CD14-positive monocyte (primary cell): Measurements from ENCODE around the gene HES4. TPM values are rescaled to one million over a fixed set of nuclear protein-coding genes. Genes with fewer than 3 reads are reported as not detected.

Experiments used
- DNase-seq, 3 donors: peaks; one replicate each; pipeline ENCODE4 v3.0.0-alpha.2; 2011 to 2022
- H2AFZ ChIP-seq: 2 replicates; pipeline ENCODE4 v1.6.0; 2012; ENCODE audit warnings: mild to moderate bottlenecking, low read depth, low read length, inconsistent platforms; ENCODE audit not compliant: insufficient read depth, poor library complexity, severe bottlenecking
- H3K27ac ChIP-seq, 2 donors: 1 replicate in 1 of 2; 2 replicates in 1 of 2; pipeline ENCODE4 v1.5.1; 2012 to 2013; ENCODE audit warnings: low read length in 2 of 2, control low read depth in 1 of 2, inconsistent platforms in 1 of 2, low read depth in 1 of 2, mild to moderate bottlenecking in 1 of 2
- H3K27me3 ChIP-seq, 2 donors: one replicate each; pipeline versions ENCODE4 v1.6.0 to v1.6.1; 2011 to 2013; ENCODE audit warnings: low read length in 2 of 2; ENCODE audit not compliant: control insufficient read depth in 2 of 2, insufficient read depth in 2 of 2
- H3K36me3 ChIP-seq, 2 donors: replicated peaks in 1 of 2; 1 replicate in 1 of 2; 2 replicates in 1 of 2; pipeline versions ENCODE4 v1.5.1 to v1.6.1; 2012 to 2013; ENCODE audit warnings: low read length in 2 of 2, control low read depth in 1 of 2, inconsistent platforms in 1 of 2, mild to moderate bottlenecking in 1 of 2; ENCODE audit not compliant: insufficient read depth in 2 of 2, control insufficient read depth in 1 of 2
- H3K4me1 ChIP-seq, 2 donors: 1 replicate in 1 of 2; 2 replicates in 1 of 2; pipeline versions ENCODE4 v1.5.1 to v1.6.1; 2012 to 2013; ENCODE audit warnings: low read length in 2 of 2, control low read depth in 1 of 2, inconsistent platforms in 1 of 2, mild to moderate bottlenecking in 1 of 2, moderate library complexity in 1 of 2; ENCODE audit not compliant: insufficient read depth in 2 of 2, control insufficient read depth in 1 of 2
- H3K4me2 ChIP-seq: replicated peaks from 2 replicates; pipeline ENCODE3; 2012; ENCODE audit warnings: low read length, moderate library complexity, mild to moderate bottlenecking; ENCODE audit not compliant: poor library complexity, severe bottlenecking; ENCODE audit errors: extremely low read depth
- H3K4me3 ChIP-seq, 3 experiments: fragments of 200-600 bp in 1 of 3; sonication (generic) in 1 of 3; replicated peaks in 1 of 3; 1 replicate in 2 of 3; 2 replicates in 1 of 3; pipeline ENCODE4 v1.5.1; 2011 to 2013; ENCODE audit warnings: low read length in 3 of 3, mild to moderate bottlenecking in 3 of 3, control low read depth in 2 of 3, low read depth in 2 of 3, inconsistent platforms in 1 of 3, moderate library complexity in 1 of 3
- H3K79me2 ChIP-seq: 2 replicates; pipeline ENCODE4 v1.6.0; 2012; ENCODE audit warnings: mild to moderate bottlenecking, control low read depth, inconsistent platforms, low read length, moderate library complexity; ENCODE audit not compliant: insufficient read depth
- H3K9ac ChIP-seq: 2 replicates; pipeline ENCODE4 v1.6.0; 2017; ENCODE audit warnings: low read length, mild to moderate bottlenecking; ENCODE audit not compliant: insufficient read depth, poor library complexity, severe bottlenecking
- H3K9me3 ChIP-seq, 2 donors: replicated peaks in 1 of 2; 1 replicate in 1 of 2; 2 replicates in 1 of 2; pipeline versions ENCODE4 v1.5.1 to v1.6.1; 2012 to 2013; ENCODE audit warnings: low read length in 2 of 2, control low read depth in 1 of 2; ENCODE audit not compliant: control insufficient read depth in 1 of 2, insufficient read depth in 1 of 2
- H4K20me1 ChIP-seq: 2 replicates; pipeline ENCODE4 v1.6.0; 2012; ENCODE audit warnings: mild to moderate bottlenecking, low read length, control low read depth, moderate library complexity; ENCODE audit not compliant: insufficient read depth
- H3K27ac Mint-ChIP-seq, 7 donors: one replicate each; pipeline ENCODE4 v1.8.0; 2020; ENCODE audit warnings: mild to moderate bottlenecking in 7 of 7, mixed read lengths in 7 of 7, moderate library complexity in 6 of 7, inconsistent platforms in 2 of 7
- H3K27me3 Mint-ChIP-seq, 3 donors: one replicate each; pipeline ENCODE4 v1.8.0; 2021 to 2022; ENCODE audit warnings: low read depth in 3 of 3, mild to moderate bottlenecking in 3 of 3, mixed read lengths in 3 of 3, moderate library complexity in 3 of 3, inconsistent platforms in 1 of 3
- H3K36me3 Mint-ChIP-seq, 2 donors: one replicate each; pipeline ENCODE4 v1.8.0; 2020; ENCODE audit warnings: mixed read lengths in 2 of 2, inconsistent platforms in 1 of 2, mild to moderate bottlenecking in 1 of 2
- H3K4me1 Mint-ChIP-seq: one replicate; pipeline ENCODE4 v1.8.0; 2020; ENCODE audit warnings: mild to moderate bottlenecking, mixed read lengths
- H3K4me3 Mint-ChIP-seq, 2 donors: one replicate each; pipeline ENCODE4 v1.8.0; 2020; ENCODE audit warnings: mild to moderate bottlenecking in 2 of 2, mixed read lengths in 2 of 2, moderate library complexity in 1 of 2
- H3K9me3 Mint-ChIP-seq, 7 donors: one replicate each; pipeline ENCODE4 v1.8.0; 2020 to 2022; ENCODE audit warnings: mixed read lengths in 7 of 7, mild to moderate bottlenecking in 6 of 7, moderate library complexity in 6 of 7, inconsistent platforms in 2 of 7
- WGBS: methylation state at CpG from one replicate; pipeline ENCODE4 v1.1.5; 2013; ENCODE audit warnings: missing lambda C conversion rate; ENCODE audit not compliant: insufficient coverage; 5-methylcytosine and 5-hydroxymethylcytosine counted together
- intact Hi-C, 2 donors: fragments of 100-400 bp; cut with micrococcal nuclease; formaldehyde crosslinking; loops; one replicate each; pipeline versions ENCODE4 v1.15.0 to v1.15.1; 2023
- polyA plus RNA-seq, 3 donors: library from polyadenylated mRNA; depleted of rRNA in 1 of 3; unstranded in 2 of 3; stranded (reverse) in 1 of 3; fragments of 300-500 nt in 2 of 3; fragments of >200 nt in 1 of 3; fragmentation: Illumina TruSeq in 2 of 3; gene quantifications; 1 replicate in 2 of 3; 2 replicates in 1 of 3; pipeline ENCODE4 v1.2.3, GENCODE V29; 2012 to 2021
- TF ChIP-seq, protein P1 (sequence below): fragments of 200-600 bp; IDR thresholded peaks from one replicate; pipeline ENCODE4 v1.8.0; 2022; ENCODE audit warnings: antibody characterized with exemption, mild to moderate bottlenecking

The HES4 gene
- polyA plus RNA-seq, 3 donors = 1.4 to 26.8 (median 2.0) TPM

DNA sequence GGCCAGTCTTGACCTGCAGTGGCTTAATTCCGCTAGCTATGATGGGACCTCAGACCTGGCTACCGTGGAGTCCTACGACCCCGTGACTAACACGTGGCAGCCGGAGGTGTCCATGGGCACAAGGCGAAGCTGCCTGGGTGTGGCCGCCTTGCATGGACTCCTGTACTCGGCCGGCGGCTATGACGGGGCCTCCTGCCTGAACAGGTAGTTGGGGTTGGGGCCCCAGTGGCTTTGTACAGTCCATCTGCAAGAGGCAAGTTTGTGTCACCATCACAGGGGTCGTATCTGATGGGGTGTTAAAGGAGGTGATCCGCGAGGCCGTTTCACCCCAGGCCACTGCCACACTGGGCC is 36.6 kb downstream of the HES4 start:
- H4K20me1 ChIP-seq = peaks cover 3% of the 10 kb centered on the region
- H3K27me3 Mint-ChIP-seq = peaks cover 18 to 42% (median 26%) of the 10 kb centered on the region in 3 donors
- no peaks in the 10 kb centered on the region for H3K9me3 ChIP-seq
- WGBS = 94% methylated on average over 15 of the region's 16 CpGs
- H3K36me3 Mint-ChIP-seq = peaks cover 16 to 19% of the 10 kb centered on the region in 2 donors
- no peak overlapping the region for H3K27ac Mint-ChIP-seq
- TF ChIP-seq, protein P1, sequence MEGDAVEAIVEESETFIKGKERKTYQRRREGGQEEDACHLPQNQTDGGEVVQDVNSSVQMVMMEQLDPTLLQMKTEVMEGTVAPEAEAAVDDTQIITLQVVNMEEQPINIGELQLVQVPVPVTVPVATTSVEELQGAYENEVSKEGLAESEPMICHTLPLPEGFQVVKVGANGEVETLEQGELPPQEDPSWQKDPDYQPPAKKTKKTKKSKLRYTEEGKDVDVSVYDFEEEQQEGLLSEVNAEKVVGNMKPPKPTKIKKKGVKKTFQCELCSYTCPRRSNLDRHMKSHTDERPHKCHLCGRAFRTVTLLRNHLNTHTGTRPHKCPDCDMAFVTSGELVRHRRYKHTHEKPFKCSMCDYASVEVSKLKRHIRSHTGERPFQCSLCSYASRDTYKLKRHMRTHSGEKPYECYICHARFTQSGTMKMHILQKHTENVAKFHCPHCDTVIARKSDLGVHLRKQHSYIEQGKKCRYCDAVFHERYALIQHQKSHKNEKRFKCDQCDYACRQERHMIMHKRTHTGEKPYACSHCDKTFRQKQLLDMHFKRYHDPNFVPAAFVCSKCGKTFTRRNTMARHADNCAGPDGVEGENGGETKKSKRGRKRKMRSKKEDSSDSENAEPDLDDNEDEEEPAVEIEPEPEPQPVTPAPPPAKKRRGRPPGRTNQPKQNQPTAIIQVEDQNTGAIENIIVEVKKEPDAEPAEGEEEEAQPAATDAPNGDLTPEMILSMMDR = no peak
- peaks cover 8% of the 10 kb centered on the region for H3K79me2 ChIP-seq
- H3K9me3 Mint-ChIP-seq = no peaks in the 10 kb centered on the region
- DNase-seq = no peak
- no peak overlapping the region for H3K27ac ChIP-seq
- no peak overlapping the region for H2AFZ ChIP-seq
- no peak overlapping the region for H3K9ac ChIP-seq
- no peak overlapping the region for H3K4me3 Mint-ChIP-seq
- intact Hi-C loops = loop anchor here in 1 of 2 donors (10.0 kb wide), 1 partner anchor 58 kb away; no protein-coding TSS in a partner anchor
- H3K4me3 ChIP-seq = no peak overlapping the region
- H3K36me3 ChIP-seq = peaks cover 0 to 3% of the 10 kb centered on the region in 2 donors
- H3K4me1 Mint-ChIP-seq = peaks cover 20% of the 10 kb centered on the region
- no peak overlapping the region for H3K4me2 ChIP-seq
- H3K27me3 ChIP-seq = peaks cover 0 to 26% of the 10 kb centered on the region in 2 donors
- H3K4me1 ChIP-seq = peaks cover 31 to 49% of the 10 kb centered on the region in 2 donors

DNA sequence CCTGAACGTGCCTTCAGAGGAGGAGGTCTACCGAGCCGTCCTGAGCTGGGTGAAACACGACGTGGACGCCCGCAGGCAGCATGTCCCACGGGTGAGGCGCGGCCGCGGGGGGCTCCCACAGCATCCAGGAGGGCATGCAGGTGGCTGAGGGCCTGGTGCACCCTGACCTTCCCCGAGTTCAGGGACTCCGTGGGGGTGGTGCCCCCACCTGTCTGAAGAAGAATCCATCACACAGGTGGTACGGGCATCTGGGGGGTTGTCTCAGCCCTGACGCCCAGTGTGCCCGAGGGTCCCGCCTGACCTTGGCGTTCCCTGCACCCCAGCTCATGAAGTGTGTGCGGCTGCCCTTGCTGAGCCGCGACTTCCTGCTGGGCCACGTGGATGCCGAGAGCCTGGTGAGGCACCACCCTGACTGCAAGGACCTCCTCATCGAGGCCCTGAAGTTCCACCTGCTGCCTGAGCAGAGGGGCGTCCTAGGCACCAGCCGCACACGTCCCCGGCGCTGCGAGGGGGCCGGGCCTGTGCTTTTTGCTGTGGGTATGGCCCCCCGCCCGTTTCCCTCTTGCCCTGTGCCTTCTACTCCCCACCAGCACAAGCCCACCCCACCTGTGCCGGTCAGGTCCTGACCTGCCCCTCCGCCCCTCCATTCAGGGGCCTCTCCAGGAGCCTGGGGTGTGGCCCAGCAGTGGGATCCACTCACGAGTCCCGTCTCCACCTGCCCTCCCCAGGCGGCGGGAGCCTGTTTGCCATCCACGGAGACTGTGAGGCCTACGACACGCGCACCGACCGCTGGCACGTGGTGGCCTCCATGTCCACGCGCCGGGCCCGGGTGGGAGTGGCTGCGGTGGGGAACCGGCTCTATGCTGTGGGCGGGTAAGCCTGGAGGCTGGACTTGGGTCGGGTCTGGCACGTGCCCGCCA is 37.3 kb downstream of the HES4 start:
- H3K36me3 Mint-ChIP-seq = peaks cover 16 to 19% of the 10 kb centered on the region in 2 donors
- Histone ChIP-seq H3K4me3 (no peak overlapping the region), H3K79me2 (peaks cover 15% of the 10 kb centered on the region), H3K9me3 (no peaks in the 10 kb centered on the region), H3K27ac (no peak overlapping the region), H4K20me1 (peaks cover 7% of the 10 kb centered on the region), H3K9ac (no peak overlapping the region), H2AFZ (no peak overlapping the region), H3K36me3 (peaks cover 0 to 3% of the 10 kb centered on the region in 2 donors), H3K4me1 (peaks cover 37 to 56% of the 10 kb centered on the region in 2 donors), H3K27me3 (peaks cover 0 to 20% of the 10 kb centered on the region in 2 donors), H3K4me2 (no peak overlapping the region)
- no peak overlapping the region for H3K4me3 Mint-ChIP-seq
- 95% methylated on average over 55 of the region's 57 CpGs for WGBS
- peaks cover 26% of the 10 kb centered on the region for H3K4me1 Mint-ChIP-seq
- peaks cover 14 to 37% (median 21%) of the 10 kb centered on the region in 3 donors for H3K27me3 Mint-ChIP-seq
- intact Hi-C loops = loop anchor here in 1 of 2 donors (10.0 kb wide), 1 partner anchor 58 kb away; no protein-coding TSS in a partner anchor
- no peak for DNase-seq
- TF ChIP-seq, protein P1 = no peak
- no peak overlapping the region for H3K27ac Mint-ChIP-seq
- no peaks in the 10 kb centered on the region for H3K9me3 Mint-ChIP-seq
